NCI-H2107 (cell line): ENCODE measurements around the gene GJD4.

Experiments used
- DNase-seq: peaks from one replicate; lab custom pipeline; 2025; lab: John Stamatoyannopoulos, UW

The GJD4 gene

GRCh38 chr10:35579726-35580422, 25.3 kb upstream of the GJD4 start:
- no peak for DNase-seq

GRCh38 chr10:35580423-35580770, 24.7 kb upstream of the GJD4 start:
- no peak for DNase-seq

- no peak for DNase-seq
Observed at GRCh38 chr10:35581655-35582054, 23.5 kb upstream of the GJD4 start.

GRCh38 chr10:35584946-35585345, 20.2 kb upstream of the GJD4 start:
- DNase-seq = no peak

- no peak for DNase-seq
Observed at GRCh38 chr10:35585356-35585755, 19.8 kb upstream of the GJD4 start.

GRCh38 chr10:35585903-35586535, 19.1 kb upstream of the GJD4 start:
- no peak for DNase-seq

GRCh38 chr10:35588836-35589235, 16.3 kb upstream of the GJD4 start:
- no peak for DNase-seq

- no peak for DNase-seq
Observed at GRCh38 chr10:35592441-35592840, 12.7 kb upstream of the GJD4 start.

- no peak for DNase-seq
Observed at GRCh38 chr10:35594115-35595079, 10.7 kb upstream of the GJD4 start.

GRCh38 chr10:35595106-35595505, 10.0 kb upstream of the GJD4 start:
- no peak for DNase-seq

GRCh38 chr10:35598379-35598778, 6.8 kb upstream of the GJD4 start:
- no peak for DNase-seq

- DNase-seq = no peak
Observed at GRCh38 chr10:35600193-35600592, 4.9 kb upstream of the GJD4 start.

GRCh38 chr10:35606430-35606829, 1.3 kb downstream of the GJD4 start:
- DNase-seq = no peak

GRCh38 chr10:35607475-35608327, 2.6 kb downstream of the GJD4 start:
- DNase-seq = no peak

GRCh38 chr10:35608328-35608672, 3.2 kb downstream of the GJD4 start:
- no peak for DNase-seq

- no peak for DNase-seq
Observed at GRCh38 chr10:35611750-35612149, 6.6 kb downstream of the GJD4 start.

- DNase-seq = no peak
Observed at GRCh38 chr10:35612385-35613106, 7.4 kb downstream of the GJD4 start.

- DNase-seq = no peak
Observed at GRCh38 chr10:35613107-35613440, 7.9 kb downstream of the GJD4 start.

- DNase-seq = no peak
Observed at GRCh38 chr10:35613597-35614226, 8.6 kb downstream of the GJD4 start.

GRCh38 chr10:35614312-35614711, 9.2 kb downstream of the GJD4 start:
- DNase-seq = no peak

- no peak for DNase-seq
Observed at GRCh38 chr10:35626971-35627507, 21.9 kb downstream of the GJD4 start.
